ENCODE measurements around the gene SLC35F6. TPM values are rescaled to one million over a fixed set of nuclear protein-coding genes. Genes with fewer than 3 reads are reported as not detected.

Gene SLC35F6
- total RNA-seq, 1 donor from 2014 or later = 5.6 TPM

GRCh38 chr2:26809211-26809610 is 45.1 kb downstream of the SLC35F6 start:
- H3F3A ChIP-seq (ENCODE audit: low read depth) = no peaks in the 10 kb centered on the region
- H3K4me2 ChIP-seq = no peak overlapping the region
- H2AFZ ChIP-seq (replicated peaks) = no peak overlapping the region
- Mint-ChIP-seq H3K27me3 (ENCODE audit: insufficient read depth, low read depth) (peaks cover 6% of the 10 kb centered on the region), H3K36me3 (peaks cover 7% of the 10 kb centered on the region), H3K4me3 (peak overlapping the region; percentile 63), H3K9me3 (peaks cover 3% of the 10 kb centered on the region), H3K4me1 (peaks cover 56% of the 10 kb centered on the region), H3K27ac (peak overlapping the region; percentile 72)
- TF ChIP-seq EZH2 (IDR thresholded peaks at IDR 0.05) (no peak), EZH2phosphoT487 (IDR thresholded peaks at IDR 0.05) (no peak), CTCF (IDR thresholded peaks at IDR 0.05) (no peak)
- no peak overlapping the region for H3K27ac ChIP-seq
- no peaks in the 10 kb centered on the region for H3K36me3 ChIP-seq
- H3K9ac ChIP-seq = no peak overlapping the region
- no peak for DNase-seq (ENCODE audit: low spot score)
- H3K4me1 ChIP-seq = peaks cover 23% of the 10 kb centered on the region
- H3K4me3 ChIP-seq = no peak overlapping the region
- no peaks in the 10 kb centered on the region for H3K79me2 ChIP-seq (ENCODE audit: low read depth)
- H4K20me1 ChIP-seq (ENCODE audit: low read depth) = no peaks in the 10 kb centered on the region
- H3K9me3 ChIP-seq (ENCODE audit: low read depth) = no peaks in the 10 kb centered on the region
- H3K27me3 ChIP-seq = no peaks in the 10 kb centered on the region

- DNase-seq (ENCODE audit: low spot score) = no peak
- peaks cover 6% of the 10 kb centered on the region for H3K27me3 Mint-ChIP-seq (ENCODE audit: insufficient read depth, low read depth)
- Histone ChIP-seq H3K4me2 (no peak overlapping the region), H3K9ac (no peak overlapping the region), H3K4me3 (no peak overlapping the region), H3K79me2 (ENCODE audit: low read depth) (no peaks in the 10 kb centered on the region), H3F3A (ENCODE audit: low read depth) (no peaks in the 10 kb centered on the region), H3K27me3 (no peaks in the 10 kb centered on the region), H4K20me1 (ENCODE audit: low read depth) (no peaks in the 10 kb centered on the region), H3K27ac (no peak overlapping the region), H2AFZ (replicated peaks) (no peak overlapping the region), H3K9me3 (ENCODE audit: low read depth) (no peaks in the 10 kb centered on the region), H3K36me3 (no peaks in the 10 kb centered on the region), H3K4me1 (peaks cover 23% of the 10 kb centered on the region)
- TF ChIP-seq EZH2phosphoT487 (IDR thresholded peaks at IDR 0.05) (no peak), CTCF (IDR thresholded peaks at IDR 0.05) (no peak)
- peak overlapping the region; percentile 20 for H3K4me3 Mint-ChIP-seq
- H3K9me3 Mint-ChIP-seq = peaks cover 5% of the 10 kb centered on the region
- H3K27ac Mint-ChIP-seq = peak overlapping the region; percentile 16
- peaks cover 58% of the 10 kb centered on the region for H3K4me1 Mint-ChIP-seq
- peaks cover 7% of the 10 kb centered on the region for H3K36me3 Mint-ChIP-seq
These were observed 45.9 kb downstream of the SLC35F6 start for GRCh38 chr2:26809876-26810577.

GRCh38 chr2:26811261-26811660 is 47.2 kb downstream of the SLC35F6 start:
- H3K27ac Mint-ChIP-seq = peak overlapping the region; percentile 82
- peaks cover 4% of the 10 kb centered on the region for H3K36me3 Mint-ChIP-seq
- no peak overlapping the region for H3K9ac ChIP-seq
- H2AFZ ChIP-seq (replicated peaks) = no peak overlapping the region
- H3K4me1 Mint-ChIP-seq = peaks cover 59% of the 10 kb centered on the region
- TF ChIP-seq CTCF (IDR thresholded peaks at IDR 0.05) (no peak), EZH2phosphoT487 (IDR thresholded peaks at IDR 0.05) (no peak), EZH2 (IDR thresholded peaks at IDR 0.05) (no peak)
- no peak overlapping the region for H3K27ac ChIP-seq
- no peaks in the 10 kb centered on the region for H3K36me3 ChIP-seq
- no peaks in the 10 kb centered on the region for H3F3A ChIP-seq (ENCODE audit: low read depth)
- H3K4me3 ChIP-seq = no peak overlapping the region
- H3K79me2 ChIP-seq (ENCODE audit: low read depth) = no peaks in the 10 kb centered on the region
- H3K4me3 Mint-ChIP-seq = peak overlapping the region; percentile 33
- H3K9me3 ChIP-seq (ENCODE audit: low read depth) = no peaks in the 10 kb centered on the region
- peaks cover 23% of the 10 kb centered on the region for H3K4me1 ChIP-seq
- H3K27me3 ChIP-seq = no peaks in the 10 kb centered on the region
- DNase-seq (ENCODE audit: low spot score) = no peak
- peaks cover 9% of the 10 kb centered on the region for H3K9me3 Mint-ChIP-seq
- peak overlapping the region; percentile 55 for H3K4me2 ChIP-seq
- peaks cover 7% of the 10 kb centered on the region for H3K27me3 Mint-ChIP-seq (ENCODE audit: insufficient read depth, low read depth)
- no peaks in the 10 kb centered on the region for H4K20me1 ChIP-seq (ENCODE audit: low read depth)
